Measurements from ENCODE around the gene DNAJC1.
"Not testable (repeated sequence)": the region's sequence is repeated elsewhere in the genome, so short reads cannot be mapped to it uniquely, and the experiment has no call there.

Gene DNAJC1

DNA sequence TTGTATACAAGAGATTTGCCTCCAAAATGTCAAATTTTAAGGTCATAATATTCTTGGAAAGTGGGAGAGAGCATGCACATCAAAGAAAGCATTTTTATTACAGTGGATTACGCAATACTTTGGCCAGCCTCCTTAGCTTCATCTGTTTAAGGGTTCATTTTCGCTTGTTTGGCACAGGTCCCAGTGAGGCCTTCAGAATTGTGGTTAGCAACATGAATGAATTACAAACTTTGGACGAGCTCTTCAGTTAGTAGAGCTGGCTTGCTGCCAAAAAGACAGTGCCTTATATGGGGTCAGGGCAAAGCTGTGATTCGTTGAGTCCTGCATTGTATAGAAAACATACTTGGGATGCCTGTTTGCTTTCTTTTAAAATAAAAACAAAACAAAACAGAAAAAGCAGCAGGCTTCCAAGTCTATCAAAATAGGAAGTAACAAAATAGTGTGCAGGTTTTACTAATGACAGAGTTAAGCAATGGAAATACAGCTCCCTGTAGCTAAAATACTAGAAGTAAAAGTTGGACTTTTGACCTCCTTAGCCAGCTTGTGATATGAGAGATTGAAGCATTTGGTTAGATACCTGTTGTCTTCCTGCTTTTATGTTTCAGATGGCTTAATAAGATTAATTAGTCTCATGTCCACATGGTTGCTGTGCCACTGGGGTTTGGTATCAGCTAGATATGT is 278.7 kb downstream of the DNAJC1 start:
- peaks cover 9 to 12% of the 10 kb centered on the region in 2 donors for H3K4me1 Mint-ChIP-seq (ENCODE audit: low read depth in 2 of 2)
- peaks cover 23% of the 10 kb centered on the region for H3K36me3 Mint-ChIP-seq (ENCODE audit: insufficient read depth)
- ATAC-seq (replicated peaks) (peak; percentile 80), DNase-seq (peak; percentile 37 to 48 (median 40))
- H3K27ac Mint-ChIP-seq: peak overlapping the region in 1 of 2 donors; percentile 35
- no peaks in the 10 kb centered on the region for H3K27me3 Mint-ChIP-seq
- no peaks in the 10 kb centered on the region for H3K9me3 Mint-ChIP-seq
- no peak overlapping the region for H3K4me3 Mint-ChIP-seq

DNA sequence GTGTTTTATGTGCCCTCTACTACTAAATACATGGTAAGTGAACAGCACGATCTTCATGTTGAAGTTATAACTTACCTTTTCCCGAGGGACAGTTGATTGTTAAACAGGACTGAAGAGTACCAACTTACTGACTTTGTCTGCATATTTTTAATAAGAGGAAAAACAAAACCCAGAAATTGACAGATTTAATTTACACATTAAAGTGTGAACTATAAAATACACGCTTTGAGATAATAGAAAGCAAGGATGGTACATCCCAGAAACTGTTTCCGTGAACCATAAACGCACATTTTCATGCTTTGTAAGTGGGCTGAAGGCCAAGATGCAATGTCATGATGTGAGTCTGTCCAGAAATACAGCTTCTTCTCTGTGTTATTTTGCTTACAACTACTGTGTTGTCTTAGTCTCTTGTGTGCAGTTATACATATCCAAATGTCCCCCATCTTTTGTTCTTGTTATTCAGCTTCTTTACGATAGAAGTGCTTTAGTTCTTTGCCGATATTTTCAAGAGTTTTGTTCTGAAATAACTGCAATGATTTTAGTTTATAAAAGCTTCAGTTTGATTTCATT is 279.4 kb downstream of the DNAJC1 start:
- Mint-ChIP-seq H3K4me1 (ENCODE audit: low read depth in 2 of 2) (peaks cover 9 to 12% of the 10 kb centered on the region in 2 donors), H3K27ac (peak overlapping the region in 1 of 2 donors; percentile 35), H3K9me3 (no peaks in the 10 kb centered on the region), H3K4me3 (no peak overlapping the region), H3K36me3 (ENCODE audit: insufficient read depth) (peaks cover 18% of the 10 kb centered on the region), H3K27me3 (no peaks in the 10 kb centered on the region)
- ATAC-seq (replicated peaks) (no peak), DNase-seq (no peak)

DNA sequence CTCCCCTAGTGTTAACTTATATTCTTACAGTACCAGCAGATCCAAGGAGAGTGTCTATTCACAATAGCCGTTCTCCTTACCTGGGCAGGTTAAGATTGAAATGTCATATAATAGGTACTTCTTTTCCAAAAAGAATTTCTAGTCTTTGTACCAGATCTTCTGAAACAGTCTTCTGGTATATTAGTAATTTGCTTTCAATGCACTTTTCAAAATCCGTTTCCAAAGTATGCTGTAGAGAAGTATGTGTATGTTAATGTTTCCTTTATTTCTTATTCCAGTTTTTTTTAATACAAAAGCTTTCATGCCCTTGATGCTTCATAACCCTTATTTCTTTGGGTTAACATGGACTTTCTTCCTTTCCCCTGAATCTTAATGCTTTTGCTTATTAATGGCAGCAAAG is 281.3 kb downstream of the DNAJC1 start:
- peaks cover 17% of the 10 kb centered on the region for H3K36me3 Mint-ChIP-seq (ENCODE audit: insufficient read depth)
- DNase-seq (no peak), ATAC-seq (replicated peaks) (no peak)
- H3K9me3 Mint-ChIP-seq: no peaks in the 10 kb centered on the region
- no peak overlapping the region for H3K27ac Mint-ChIP-seq
- H3K4me3 Mint-ChIP-seq: no peak overlapping the region
- peaks cover 5 to 12% of the 10 kb centered on the region in 2 donors for H3K4me1 Mint-ChIP-seq (ENCODE audit: low read depth in 2 of 2)
- H3K27me3 Mint-ChIP-seq: no peaks in the 10 kb centered on the region

GRCh38 chr10:21721000-21721665 is 282.4 kb downstream of the DNAJC1 start:
- DNase-seq: no peak

DNA sequence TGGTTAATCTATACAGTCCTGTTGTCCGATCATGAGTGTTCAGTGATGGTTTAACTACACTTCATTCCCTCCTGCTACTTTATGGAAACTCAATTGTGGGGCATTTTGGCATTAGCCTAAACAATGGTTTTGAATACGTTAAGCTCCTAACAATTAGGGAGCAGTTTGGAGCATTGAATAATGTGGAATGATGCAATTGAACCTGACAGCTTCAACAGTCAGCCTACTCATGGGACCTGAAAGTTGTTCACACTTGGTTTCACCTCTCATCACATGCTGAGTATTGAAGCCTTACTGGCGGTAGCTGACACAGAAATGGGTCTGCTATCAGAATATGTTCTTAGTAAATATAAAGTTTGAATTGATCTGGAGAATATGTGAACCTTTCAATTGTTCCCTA is 283.4 kb downstream of the DNAJC1 start:
- no peak for DNase-seq
- H3K4me1 Mint-ChIP-seq (ENCODE audit: low read depth in 2 of 2): peaks cover 5 to 16% of the 10 kb centered on the region in 2 donors
- H3K27ac Mint-ChIP-seq: no peak overlapping the region
- no peaks in the 10 kb centered on the region for H3K27me3 Mint-ChIP-seq
- H3K9me3 Mint-ChIP-seq: no peaks in the 10 kb centered on the region
- no peak for ATAC-seq (replicated peaks)
- H3K36me3 Mint-ChIP-seq (ENCODE audit: insufficient read depth): peaks cover 26% of the 10 kb centered on the region
- H3K4me3 Mint-ChIP-seq: no peak overlapping the region

More at GRCh38 chr10:21721000-21721665, 282.4 kb downstream of the DNAJC1 start:
- ATAC-seq (replicated peaks): no peak
- Mint-ChIP-seq H3K4me1 (ENCODE audit: low read depth in 2 of 2) (peaks cover 5 to 12% of the 10 kb centered on the region in 2 donors), H3K36me3 (ENCODE audit: insufficient read depth) (peaks cover 18% of the 10 kb centered on the region), H3K9me3 (no peaks in the 10 kb centered on the region), H3K4me3 (no peak overlapping the region), H3K27ac (no peak overlapping the region), H3K27me3 (no peaks in the 10 kb centered on the region)

GRCh38 chr10:21719502-21719901 is 284.0 kb downstream of the DNAJC1 start:
- no peak for ATAC-seq (replicated peaks)
- Mint-ChIP-seq H3K9me3 (no peaks in the 10 kb centered on the region), H3K27me3 (no peaks in the 10 kb centered on the region), H3K27ac (no peak overlapping the region), H3K4me1 (ENCODE audit: low read depth in 2 of 2) (peaks cover 2 to 14% of the 10 kb centered on the region in 2 donors), H3K36me3 (ENCODE audit: insufficient read depth) (peaks cover 32% of the 10 kb centered on the region), H3K4me3 (no peak overlapping the region)
- no peak for DNase-seq

DNA sequence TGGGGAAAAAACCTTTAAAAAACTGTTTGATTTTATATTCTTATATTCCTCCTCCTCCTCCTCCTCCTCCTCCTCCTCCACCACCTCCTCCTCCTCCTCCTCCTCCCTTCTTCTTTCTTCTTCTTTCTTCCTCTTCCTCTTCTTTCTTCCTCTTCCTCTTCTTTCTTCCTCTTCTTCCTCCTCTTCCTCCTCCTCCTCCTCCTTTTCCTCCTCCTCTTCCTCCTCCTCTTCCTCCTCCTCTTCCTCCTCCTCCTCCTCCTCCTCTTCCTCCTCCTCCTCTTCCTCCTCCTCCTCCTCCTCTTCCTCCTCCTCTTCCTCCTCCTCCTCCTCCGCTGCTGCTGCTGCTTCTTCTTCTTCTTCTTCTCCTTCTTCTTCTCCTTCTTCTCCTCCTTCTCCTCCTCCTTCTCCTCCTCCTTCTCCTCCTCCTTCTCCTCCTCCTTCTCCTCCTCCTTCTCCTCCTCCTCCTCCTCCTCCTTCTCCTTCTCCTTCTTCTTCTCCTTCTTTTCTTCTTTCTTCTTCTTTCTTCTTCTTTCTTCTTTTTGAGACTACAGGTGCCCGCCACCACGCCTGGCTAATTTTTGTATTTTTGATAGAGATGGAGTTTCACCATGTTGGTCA is 286.0 kb downstream of the DNAJC1 start:
- not testable (repeated sequence) for DNase-seq; H3K4me3 Mint-ChIP-seq; H3K9me3 Mint-ChIP-seq; H3K27me3 Mint-ChIP-seq; ATAC-seq (replicated peaks)
- peak overlapping the region; percentile 9 to 80 for H3K27ac Mint-ChIP-seq
- H3K4me1 Mint-ChIP-seq (ENCODE audit: low read depth in 2 of 2): peaks cover 2 to 12% of the 10 kb centered on the region in 2 donors
- peaks cover 37% of the 10 kb centered on the region for H3K36me3 Mint-ChIP-seq (ENCODE audit: insufficient read depth)

DNA sequence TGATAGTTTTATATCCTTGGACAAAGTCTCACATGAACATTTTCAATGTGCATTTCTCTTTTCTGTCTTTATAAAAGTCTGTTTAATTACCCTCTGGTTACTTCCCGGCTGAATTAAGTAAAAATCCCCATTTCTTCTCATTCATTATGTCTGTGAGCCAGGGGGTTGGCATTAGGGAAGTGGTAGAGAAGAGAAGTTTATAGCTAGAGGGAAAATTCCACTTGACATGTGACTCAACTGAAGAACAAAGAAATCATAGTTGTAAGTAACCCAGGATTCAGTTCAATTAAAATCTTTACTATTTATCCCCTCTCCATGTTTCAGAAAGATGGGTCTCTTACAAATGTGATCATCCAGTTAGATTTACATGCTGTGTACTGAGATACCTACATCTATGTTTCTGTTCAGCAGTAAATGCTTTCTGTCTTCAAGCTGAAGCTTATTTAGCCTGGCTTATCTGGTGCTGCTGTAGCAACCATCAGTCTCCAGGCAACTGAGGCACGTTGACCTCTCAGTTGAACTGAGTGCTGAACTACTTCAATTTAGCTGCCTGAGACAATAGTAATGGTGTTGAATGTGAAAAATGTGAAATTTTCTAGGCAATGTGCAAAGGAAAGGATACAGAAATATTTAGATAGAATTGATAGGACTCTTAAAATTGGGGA is 287.9 kb downstream of the DNAJC1 start:
- Mint-ChIP-seq H3K9me3 (no peaks in the 10 kb centered on the region), H3K27me3 (no peaks in the 10 kb centered on the region), H3K36me3 (ENCODE audit: insufficient read depth) (peaks cover 40% of the 10 kb centered on the region)

GRCh38 chr10:21712975-21713374 is 290.6 kb downstream of the DNAJC1 start:
- Mint-ChIP-seq H3K27me3 (no peaks in the 10 kb centered on the region), H3K9me3 (no peaks in the 10 kb centered on the region), H3K4me1 (ENCODE audit: low read depth in 2 of 2) (peaks cover 6 to 25% of the 10 kb centered on the region in 2 donors), H3K4me3 (no peak overlapping the region), H3K27ac (no peak overlapping the region), H3K36me3 (ENCODE audit: insufficient read depth) (peaks cover 52% of the 10 kb centered on the region)
- no peak for DNase-seq
- ATAC-seq (replicated peaks): no peak

More for the DNA sequence above, 287.9 kb downstream of the DNAJC1 start:
- H3K27ac Mint-ChIP-seq: no peak overlapping the region
- no peak for ATAC-seq (replicated peaks)
- DNase-seq: no peak
- H3K4me1 Mint-ChIP-seq (ENCODE audit: low read depth in 2 of 2): peaks cover 4 to 16% of the 10 kb centered on the region in 2 donors
- H3K4me3 Mint-ChIP-seq: no peak overlapping the region

- DNase-seq (no peak), ATAC-seq (replicated peaks) (no peak)
- Mint-ChIP-seq H3K4me3 (no peak overlapping the region), H3K4me1 (ENCODE audit: low read depth in 2 of 2) (peaks cover 23 to 32% of the 10 kb centered on the region in 2 donors), H3K36me3 (ENCODE audit: insufficient read depth) (peaks cover 33% of the 10 kb centered on the region), H3K9me3 (no peaks in the 10 kb centered on the region), H3K27me3 (no peaks in the 10 kb centered on the region), H3K27ac (no peak overlapping the region)
These were observed 296.0 kb downstream of the DNAJC1 start for GRCh38 chr10:21707498-21707897.

All from effector memory CD8-positive, alpha-beta T cell (primary cell).